NCI-H345 (cell line): ENCODE measurements around the gene TNRC6B.
"Not testable (repeated sequence)": the region's sequence is repeated elsewhere in the genome, so short reads cannot be mapped to it uniquely, and the experiment has no call there.

Source experiments
- DNase-seq: peaks from one replicate; lab custom pipeline; 2025; lab: John Stamatoyannopoulos, UW

Gene TNRC6B

GRCh38 chr22:40181323-40181722, 3.6 kb downstream of the TNRC6B start:
- DNase-seq = no peak

GRCh38 chr22:40182231-40182835, 4.6 kb downstream of the TNRC6B start:
- DNase-seq = no peak

GRCh38 chr22:40183029-40183581, 5.4 kb downstream of the TNRC6B start:
- no peak for DNase-seq

- DNase-seq = not testable (repeated sequence)
These were observed 5.9 kb downstream of the TNRC6B start for GRCh38 chr22:40183603-40184002.

GRCh38 chr22:40187389-40187788, 9.7 kb downstream of the TNRC6B start:
- no peak for DNase-seq

GRCh38 chr22:40189997-40190396, 12.3 kb downstream of the TNRC6B start:
- no peak for DNase-seq

GRCh38 chr22:40190501-40190900, 12.8 kb downstream of the TNRC6B start:
- DNase-seq = no peak

- DNase-seq = no peak
These were observed 16.0 kb downstream of the TNRC6B start for GRCh38 chr22:40193429-40194421.

GRCh38 chr22:40194656-40195055, 16.9 kb downstream of the TNRC6B start:
- no peak for DNase-seq

GRCh38 chr22:40196628-40197360, 19.1 kb downstream of the TNRC6B start:
- no peak for DNase-seq

GRCh38 chr22:40197421-40197820, 19.7 kb downstream of the TNRC6B start:
- not testable (repeated sequence) for DNase-seq

- no peak for DNase-seq
These were observed 21.0 kb downstream of the TNRC6B start for GRCh38 chr22:40198733-40199132.

- DNase-seq = no peak
These were observed 21.5 kb downstream of the TNRC6B start for GRCh38 chr22:40199223-40199622.

- no peak for DNase-seq
These were observed 22.1 kb downstream of the TNRC6B start for GRCh38 chr22:40199852-40200251.

GRCh38 chr22:40200795-40201530, 23.2 kb downstream of the TNRC6B start:
- no peak for DNase-seq

- DNase-seq = no peak
These were observed 24.7 kb downstream of the TNRC6B start for GRCh38 chr22:40202225-40202944.

GRCh38 chr22:40203572-40203971, 25.8 kb downstream of the TNRC6B start:
- DNase-seq = no peak

GRCh38 chr22:40204321-40205116, 26.8 kb downstream of the TNRC6B start:
- no peak for DNase-seq

GRCh38 chr22:40206561-40206960, 28.8 kb downstream of the TNRC6B start:
- DNase-seq = no peak

- DNase-seq = no peak
These were observed 33.1 kb downstream of the TNRC6B start for GRCh38 chr22:40210818-40211217.
